Vagina (tissue), 2 donors: ENCODE results near the gene CFAP221. TPM values are rescaled to one million over a fixed set of nuclear protein-coding genes. Genes with fewer than 3 reads are reported as not detected.

Experiments used
- DNase-seq, 2 donors: peaks; one replicate each; pipeline ENCODE4 v3.0.0-alpha.2; 2017; ENCODE audit errors: extremely low spot score in 2 of 2
- H3K27ac ChIP-seq: fragments of 200-600 bp; sonication (generic); one replicate; pipeline ENCODE4 v1.5.1; 2019
- H3K27me3 ChIP-seq: fragments of 200-600 bp; sonication (generic); one replicate; pipeline ENCODE4 v1.5.1; 2019
- H3K36me3 ChIP-seq, 2 donors: fragments of 200-600 bp; sonication (generic); one replicate each; pipeline ENCODE4 v1.5.1; 2017 to 2019
- H3K4me1 ChIP-seq: fragments of 200-600 bp; sonication (generic); one replicate; pipeline ENCODE4 v1.5.1; 2019
- H3K4me3 ChIP-seq, 2 donors: fragments of 200-600 bp; sonication (generic); 1 replicate in 1 of 2; 2 replicates in 1 of 2; pipeline ENCODE4 v1.5.1; 2016 to 2019
- H3K9me3 ChIP-seq: fragments of 200-600 bp; sonication (generic); one replicate; pipeline ENCODE4 v1.5.1; 2019
- CTCF ChIP-seq, 3 experiments: fragments of 450-650 bp in 2 of 3; fragments of 200-600 bp in 1 of 3; sonication (generic) in 1 of 3; IDR thresholded peaks; one replicate each; pipeline ENCODE4 v1.5.1; 2017 to 2019; ENCODE audit warnings: antibody characterized with exemption in 3 of 3, mild to moderate bottlenecking in 2 of 3, moderate library complexity in 2 of 3
- POLR2A ChIP-seq, 2 donors: fragments of 450-650 bp; IDR thresholded peaks; one replicate each; pipeline ENCODE4 v1.6.1; 2017; ENCODE audit warnings: antibody characterized with exemption in 2 of 2, mild to moderate bottlenecking in 2 of 2, moderate library complexity in 2 of 2
- POLR2AphosphoS5 ChIP-seq, 2 donors: sonication (generic); formaldehyde crosslinking; IDR thresholded peaks; one replicate each; pipeline ENCODE4 v1.9.0; 2017; ENCODE audit warnings: antibody characterized with exemption in 2 of 2, mild to moderate bottlenecking in 2 of 2, low read depth in 1 of 2; ENCODE audit not compliant: insufficient read depth in 1 of 2
- intact Hi-C: fragments of 100-400 bp; cut with DNase I; formaldehyde crosslinking; loops from one replicate; pipeline ENCODE4 v1.15.1; 2023
- total RNA-seq: library from RNA; depleted of rRNA; stranded (reverse); fragments of >200 nt; gene quantifications from one replicate; pipeline ENCODE4 v1.2.3, GENCODE V29; 2016

The CFAP221 gene
- total RNA-seq, 1 donor from 2014 or later: 3.9 TPM

- no peaks in the 10 kb centered on the region for H3K27me3 ChIP-seq
- no peak for TF ChIP-seq CTCF (IDR thresholded peaks at IDR 0.05)
- no peak for TF ChIP-seq POLR2A (IDR thresholded peaks at IDR 0.05)
- TF ChIP-seq POLR2AphosphoS5 (IDR thresholded peaks at IDR 0.05; ENCODE audit: insufficient read depth in 1 of 2, low read depth in 1 of 2): no peak
- DNase-seq: no peak
- intact Hi-C loops: no loop called here
- no peak overlapping the region for H3K4me3 ChIP-seq
- H3K27ac ChIP-seq: no peak overlapping the region
- no peaks in the 10 kb centered on the region for H3K9me3 ChIP-seq
- no peaks in the 10 kb centered on the region for H3K4me1 ChIP-seq
- no peaks in the 10 kb centered on the region for H3K36me3 ChIP-seq
Measured at GRCh38 chr2:119574108-119574815, 30.0 kb downstream of the CFAP221 start.

- no peak for DNase-seq
- H3K4me3 ChIP-seq: no peak overlapping the region
- intact Hi-C loops: no loop called here
- H3K27ac ChIP-seq: no peak overlapping the region
- TF ChIP-seq POLR2A (IDR thresholded peaks at IDR 0.05) (no peak), POLR2AphosphoS5 (IDR thresholded peaks at IDR 0.05; ENCODE audit: insufficient read depth in 1 of 2, low read depth in 1 of 2) (no peak), CTCF (IDR thresholded peaks at IDR 0.05) (no peak)
- H3K4me1 ChIP-seq: no peaks in the 10 kb centered on the region
- no peaks in the 10 kb centered on the region for H3K9me3 ChIP-seq
- no peaks in the 10 kb centered on the region for H3K27me3 ChIP-seq
- no peaks in the 10 kb centered on the region for H3K36me3 ChIP-seq
Measured at GRCh38 chr2:119574864-119575263, 30.6 kb downstream of the CFAP221 start.

DNA sequence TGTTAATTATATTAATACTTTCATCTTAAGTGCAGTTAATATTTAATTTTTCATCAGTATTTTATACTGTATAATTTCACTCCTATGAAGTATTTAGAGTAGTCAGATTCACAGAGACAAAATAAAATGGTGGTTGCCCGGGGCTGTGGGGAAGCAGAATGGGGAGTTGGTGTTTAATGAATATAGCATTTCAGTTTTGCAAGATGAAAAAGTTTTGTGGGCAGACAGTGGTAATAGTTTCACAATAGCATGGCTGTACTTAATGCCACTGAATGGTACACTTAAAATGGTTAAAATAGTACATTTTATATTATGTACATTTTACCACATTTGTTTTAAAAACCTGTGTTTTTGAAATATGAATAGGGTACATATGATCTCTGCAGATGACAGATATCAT, 31.2 kb downstream of the CFAP221 start:
- Histone ChIP-seq H3K9me3 (no peaks in the 10 kb centered on the region), H3K36me3 (no peaks in the 10 kb centered on the region), H3K4me3 (no peak overlapping the region), H3K27me3 (no peaks in the 10 kb centered on the region), H3K27ac (no peak overlapping the region), H3K4me1 (no peaks in the 10 kb centered on the region)
- TF ChIP-seq POLR2A (IDR thresholded peaks at IDR 0.05) (no peak), POLR2AphosphoS5 (IDR thresholded peaks at IDR 0.05; ENCODE audit: insufficient read depth in 1 of 2, low read depth in 1 of 2) (no peak), CTCF (IDR thresholded peaks at IDR 0.05) (no peak)
- no peak for DNase-seq
- intact Hi-C loops: no loop called here

GRCh38 chr2:119579424-119580295, 35.4 kb downstream of the CFAP221 start:
- Histone ChIP-seq H3K9me3 (no peaks in the 10 kb centered on the region), H3K36me3 (no peaks in the 10 kb centered on the region), H3K4me3 (no peak overlapping the region), H3K27me3 (no peaks in the 10 kb centered on the region), H3K4me1 (no peaks in the 10 kb centered on the region), H3K27ac (no peak overlapping the region)
- DNase-seq: no peak
- TF ChIP-seq POLR2AphosphoS5 (IDR thresholded peaks at IDR 0.05; ENCODE audit: insufficient read depth in 1 of 2, low read depth in 1 of 2): no peak
- no peak for TF ChIP-seq CTCF (IDR thresholded peaks at IDR 0.05)
- no peak for TF ChIP-seq POLR2A (IDR thresholded peaks at IDR 0.05)
- intact Hi-C loops: no loop called here
